ENCODE measurements around the gene TCAP.

GRCh38 chr17:39703913-39704312, 38.8 kb downstream of the TCAP start:
- TF ChIP-seq POLR2A (IDR thresholded peaks at IDR 0.05) (no peak), CTCF (IDR thresholded peaks at IDR 0.05) (no peak)
